Upper lobe of left lung (tissue), 4 donors: Measurements from ENCODE around the gene CEACAM20.

Experiments
- EP300 ChIP-seq, 4 donors: sonication (generic); formaldehyde crosslinking; IDR thresholded peaks; one replicate each; pipeline ENCODE4 v1.5.1; 2017; ENCODE audit warnings: antibody characterized with exemption in 4 of 4, control low read depth in 2 of 4
- POLR2A ChIP-seq, 4 donors: fragments of 450-650 bp; IDR thresholded peaks; one replicate each; pipeline ENCODE4 v1.5.1; 2016 to 2017; ENCODE audit warnings: antibody characterized with exemption in 4 of 4, mild to moderate bottlenecking in 2 of 4
- POLR2AphosphoS5 ChIP-seq, 2 donors: sonication (generic); formaldehyde crosslinking; IDR thresholded peaks; one replicate each; pipeline ENCODE4 v1.5.1; 2017; ENCODE audit warnings: antibody characterized with exemption in 2 of 2
- TF ChIP-seq, protein P1 (sequence below), 6 experiments: fragments of 450-650 bp in 4 of 6; fragments of 200-600 bp in 2 of 6; sonication (generic) in 2 of 6; IDR thresholded peaks; one replicate each; pipeline ENCODE4 v1.5.1; 2016 to 2019; ENCODE audit warnings: antibody characterized with exemption in 6 of 6

DNA sequence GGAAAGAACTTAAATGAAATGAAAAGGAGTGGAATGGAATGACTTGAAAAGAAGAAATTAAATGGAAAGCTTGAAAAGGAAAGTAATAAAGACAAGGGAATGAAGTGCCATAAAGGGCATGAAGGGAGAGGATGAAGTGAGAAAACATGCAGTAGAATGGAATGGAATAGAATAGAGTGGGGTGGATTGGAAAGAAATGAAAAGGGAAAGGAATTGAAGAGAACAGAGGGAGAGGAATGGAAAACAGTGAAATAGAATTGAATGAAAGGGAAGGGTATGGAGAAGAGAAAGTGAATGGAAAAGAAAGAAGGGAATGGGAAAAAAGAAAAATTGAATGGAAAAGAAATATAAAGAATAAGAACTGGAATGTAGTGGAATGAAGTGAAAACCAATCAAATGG lies 20.0 kb downstream of the CEACAM20 start:
- TF ChIP-seq, protein P1, sequence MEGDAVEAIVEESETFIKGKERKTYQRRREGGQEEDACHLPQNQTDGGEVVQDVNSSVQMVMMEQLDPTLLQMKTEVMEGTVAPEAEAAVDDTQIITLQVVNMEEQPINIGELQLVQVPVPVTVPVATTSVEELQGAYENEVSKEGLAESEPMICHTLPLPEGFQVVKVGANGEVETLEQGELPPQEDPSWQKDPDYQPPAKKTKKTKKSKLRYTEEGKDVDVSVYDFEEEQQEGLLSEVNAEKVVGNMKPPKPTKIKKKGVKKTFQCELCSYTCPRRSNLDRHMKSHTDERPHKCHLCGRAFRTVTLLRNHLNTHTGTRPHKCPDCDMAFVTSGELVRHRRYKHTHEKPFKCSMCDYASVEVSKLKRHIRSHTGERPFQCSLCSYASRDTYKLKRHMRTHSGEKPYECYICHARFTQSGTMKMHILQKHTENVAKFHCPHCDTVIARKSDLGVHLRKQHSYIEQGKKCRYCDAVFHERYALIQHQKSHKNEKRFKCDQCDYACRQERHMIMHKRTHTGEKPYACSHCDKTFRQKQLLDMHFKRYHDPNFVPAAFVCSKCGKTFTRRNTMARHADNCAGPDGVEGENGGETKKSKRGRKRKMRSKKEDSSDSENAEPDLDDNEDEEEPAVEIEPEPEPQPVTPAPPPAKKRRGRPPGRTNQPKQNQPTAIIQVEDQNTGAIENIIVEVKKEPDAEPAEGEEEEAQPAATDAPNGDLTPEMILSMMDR (IDR thresholded peaks at IDR 0.05): no peak
- TF ChIP-seq POLR2A (IDR thresholded peaks at IDR 0.05) (no peak), EP300 (IDR thresholded peaks at IDR 0.05) (no peak), POLR2AphosphoS5 (IDR thresholded peaks at IDR 0.05) (no peak)
